NCI-H2029 treated with DMSO at 0.1 percent for 48 hours (cell line): Measurements from ENCODE around the gene IRF4.

Experiments used
- DNase-seq: peaks from one replicate; lab custom pipeline; 2025; lab: John Stamatoyannopoulos, UW

IRF4 gene

DNA sequence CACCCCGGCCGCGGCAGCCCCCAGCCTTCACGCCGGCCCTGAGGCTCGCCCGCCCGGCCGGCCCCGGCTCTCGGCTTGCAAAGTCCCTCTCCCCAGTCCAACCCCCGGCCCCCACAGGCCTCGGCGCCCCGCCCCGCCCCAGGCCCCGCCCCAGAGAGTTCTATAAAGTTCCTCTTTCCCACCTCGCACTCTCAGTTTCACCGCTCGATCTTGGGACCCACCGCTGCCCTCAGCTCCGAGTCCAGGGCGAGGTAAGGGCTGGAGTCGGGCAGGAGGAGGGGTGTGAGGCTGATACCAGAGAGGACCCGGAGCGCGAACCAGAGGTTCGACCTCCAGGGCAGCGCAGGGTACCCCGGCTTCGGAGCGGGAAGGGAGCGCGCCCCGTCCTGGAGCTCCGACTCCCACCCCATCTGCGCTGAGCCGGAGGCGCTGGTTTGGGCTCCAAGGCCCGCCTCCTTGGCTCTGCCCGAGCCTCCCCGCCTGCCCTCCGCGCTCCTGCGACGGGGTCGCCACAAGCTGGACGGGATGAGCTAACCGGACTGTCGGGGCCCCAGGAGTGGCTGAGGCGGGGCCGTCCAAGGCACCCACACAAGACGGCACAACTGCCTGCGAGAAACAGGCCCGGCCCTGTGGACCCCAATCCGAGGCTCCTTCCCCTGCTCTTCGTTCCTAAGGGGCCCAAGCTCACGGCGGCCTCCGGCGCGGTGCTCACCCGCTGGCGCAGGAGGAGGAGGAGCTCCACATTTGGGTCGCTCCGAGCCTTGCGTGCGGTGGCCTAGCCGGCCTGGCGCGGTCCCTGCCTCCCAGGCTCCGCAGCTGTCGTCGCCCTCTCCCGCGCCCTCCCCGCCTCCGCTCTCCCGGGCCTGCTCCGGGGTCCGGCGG, at the start of gene IRF4:
Gene IRF4 (plus strand): TSS at position 194 of the 882 bp plus-strand sequence. CDS start 1,401 bp downstream, outside the sequence.
- DNase-seq, result no peak

- DNase-seq, result no peak
Measured at GRCh38 chr6:341914-342831, 49.4 kb upstream of the IRF4 start.

DNA sequence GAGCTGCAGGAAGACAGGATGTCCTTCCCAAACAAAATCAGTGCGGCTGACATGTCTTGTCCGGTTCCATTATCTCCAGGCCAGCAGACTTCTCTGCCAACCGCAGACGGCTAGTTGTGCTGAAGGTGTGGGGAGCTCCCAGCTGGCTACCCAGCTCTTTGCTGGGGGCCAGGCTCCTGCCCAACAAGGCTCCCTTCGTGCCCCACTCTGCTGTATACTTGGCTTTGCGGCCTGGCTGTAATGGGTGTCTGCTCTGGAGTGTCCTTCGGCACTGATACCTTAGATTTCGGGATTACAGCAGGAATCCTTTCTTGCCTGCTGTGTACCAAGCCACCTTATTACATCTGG, 48.7 kb upstream of the IRF4 start:
- no peak for DNase-seq

GRCh38 chr6:343226-343935, 48.2 kb upstream of the IRF4 start:
- DNase-seq, result no peak

DNA sequence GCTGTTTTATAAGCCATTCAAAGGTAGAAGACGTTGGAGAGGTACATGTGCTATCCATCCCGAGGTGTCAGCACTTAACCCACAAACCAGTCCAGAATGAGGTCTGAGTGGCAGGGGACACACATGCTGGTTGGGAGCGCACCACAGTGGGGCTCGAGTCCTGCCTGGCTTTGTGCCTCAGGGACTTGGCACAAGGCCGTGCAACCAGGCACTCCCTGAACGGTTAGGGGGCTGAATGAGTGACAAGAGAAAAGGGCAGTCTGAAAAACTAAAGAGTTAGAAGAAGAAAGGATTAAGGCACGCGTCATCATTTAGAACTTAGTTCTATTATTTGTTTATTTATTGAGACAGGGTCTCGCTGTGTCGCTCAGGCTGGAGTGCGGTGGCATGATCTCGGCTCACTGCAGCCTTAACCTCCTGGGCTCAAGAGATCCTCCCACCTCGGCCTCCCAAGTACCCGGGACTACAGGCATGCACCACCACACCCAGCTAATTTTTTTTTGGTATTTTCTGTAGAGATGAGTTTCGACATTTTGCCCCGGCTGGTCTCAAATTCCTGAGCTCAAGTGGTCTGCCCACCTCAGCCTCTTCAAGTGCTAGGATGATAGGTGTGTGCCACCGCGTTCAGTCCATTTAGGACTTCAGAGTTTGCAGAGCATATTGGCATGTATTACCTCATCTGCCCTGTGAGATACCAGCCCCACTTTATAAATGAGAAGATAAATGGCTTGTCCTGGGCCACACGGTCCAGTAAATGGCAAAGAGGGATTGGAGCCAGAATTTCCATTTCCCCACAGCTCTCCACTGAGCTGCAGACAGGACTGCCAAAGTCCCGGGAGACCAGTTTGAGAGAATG, 47.4 kb upstream of the IRF4 start:
- DNase-seq, result no peak

GRCh38 chr6:344816-345340, 46.7 kb upstream of the IRF4 start:
- DNase-seq, result no peak

DNA sequence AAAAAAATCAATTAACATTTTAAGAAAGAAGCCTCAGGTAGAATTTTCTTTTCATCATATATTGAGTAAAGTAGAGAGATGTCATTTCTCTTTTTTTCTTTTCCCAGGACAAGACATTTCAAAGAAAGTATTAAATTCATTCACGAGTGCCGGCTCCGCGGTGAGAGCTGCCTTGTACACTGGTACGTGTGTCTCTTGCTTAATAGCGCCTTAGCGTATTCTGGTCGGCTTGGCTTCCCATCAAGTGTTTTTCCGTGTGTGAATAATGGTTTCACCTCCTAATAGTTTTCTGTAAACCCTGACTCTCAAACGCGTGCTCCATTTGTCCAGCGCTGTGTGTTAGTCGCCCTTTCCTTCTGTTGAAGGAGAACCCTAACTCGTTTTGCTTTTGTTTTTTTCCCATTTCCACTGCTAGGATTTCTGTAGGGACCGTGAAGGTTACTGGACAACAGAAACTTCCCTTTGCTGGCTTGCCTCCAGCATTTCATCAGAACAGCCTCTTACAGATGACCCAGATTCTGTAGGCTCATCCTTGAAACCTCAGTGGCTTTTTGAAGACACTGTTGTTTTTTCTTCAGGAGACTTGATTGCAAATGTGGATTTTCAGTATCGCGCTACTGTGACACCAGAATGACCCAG, 45.7 kb upstream of the IRF4 start:
- DNase-seq, result no peak

DNA sequence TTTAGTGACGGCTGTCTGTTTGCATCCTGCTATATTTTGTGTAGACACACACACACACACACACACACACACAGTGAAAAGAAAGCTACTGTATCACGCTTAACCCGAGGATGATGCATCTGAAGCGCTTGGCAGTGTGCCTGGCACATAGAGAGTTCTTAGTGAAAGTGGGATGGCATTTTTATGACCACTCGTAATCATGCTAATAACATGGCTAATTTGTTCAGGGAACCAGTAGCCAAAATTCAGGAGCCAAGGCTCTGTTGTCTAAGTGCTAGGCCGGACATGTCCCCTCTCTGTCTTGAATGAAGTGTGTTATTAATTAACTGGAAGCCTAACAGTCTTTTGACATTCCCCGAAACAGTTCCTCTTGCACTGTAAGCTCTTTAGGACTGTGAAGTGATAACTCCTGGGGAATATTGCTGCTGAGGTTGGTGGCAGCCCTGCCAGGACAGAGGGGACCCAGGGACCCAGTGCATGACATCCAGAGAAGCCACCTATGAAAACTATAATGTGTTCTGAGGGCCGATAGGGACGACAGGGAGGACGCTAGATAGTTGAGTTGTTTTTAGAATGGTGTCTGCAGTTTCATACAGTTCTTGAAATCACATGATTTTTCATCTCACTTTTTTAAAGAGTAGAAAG, 45.0 kb upstream of the IRF4 start:
- no peak for DNase-seq

- no peak for DNase-seq
Measured at GRCh38 chr6:347232-347631, 44.3 kb upstream of the IRF4 start.

GRCh38 chr6:347951-348859, 43.3 kb upstream of the IRF4 start:
- no peak for DNase-seq

DNA sequence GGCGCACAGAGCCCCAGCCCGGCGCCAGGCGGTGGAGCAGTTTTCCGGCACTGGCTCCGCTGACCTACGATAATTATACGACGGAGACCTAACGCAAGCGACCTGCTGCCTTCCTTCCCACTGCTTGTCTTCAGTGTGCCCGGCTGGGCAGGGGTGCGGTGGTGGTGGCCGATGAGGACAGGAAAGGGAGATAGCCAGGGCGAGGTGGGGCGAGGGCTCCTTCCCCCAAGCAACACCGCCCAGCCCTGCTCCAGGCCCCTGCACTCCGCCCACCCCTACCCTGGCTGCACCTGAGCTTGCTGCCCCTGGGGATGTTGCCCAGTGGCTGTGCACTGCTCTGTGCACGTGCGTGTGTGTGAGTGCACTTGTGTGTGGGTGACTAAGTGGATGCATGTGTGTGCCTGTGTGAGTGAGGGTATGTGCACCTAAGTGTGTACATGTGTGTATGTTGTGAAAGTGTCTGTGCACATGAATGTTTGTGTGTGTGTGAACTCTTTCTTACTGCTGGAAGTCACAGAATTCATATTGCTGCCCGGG, 42.6 kb upstream of the IRF4 start:
- DNase-seq, result no peak

DNA sequence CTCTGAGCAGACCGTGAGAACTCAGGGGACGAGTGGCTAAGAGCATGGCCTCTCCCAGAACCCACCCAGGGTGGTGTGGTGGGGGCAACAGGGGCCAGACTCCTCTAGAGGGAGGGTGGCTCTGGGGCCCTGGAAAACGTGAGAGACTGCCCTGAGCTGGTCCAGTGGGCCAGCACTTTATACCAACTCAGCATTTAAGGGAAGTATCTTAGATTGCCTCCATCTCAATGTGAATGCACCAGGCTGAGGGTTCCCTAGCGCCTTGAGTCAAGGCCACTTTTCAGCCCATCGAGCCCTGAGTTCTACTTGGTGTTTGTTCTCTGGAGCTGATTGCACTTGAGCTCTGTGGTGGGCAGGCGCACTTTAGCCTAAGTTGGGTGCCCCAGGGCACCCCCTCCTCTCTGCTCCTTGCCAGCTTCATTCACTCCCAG, 42.0 kb upstream of the IRF4 start:
- DNase-seq, result no peak

DNA sequence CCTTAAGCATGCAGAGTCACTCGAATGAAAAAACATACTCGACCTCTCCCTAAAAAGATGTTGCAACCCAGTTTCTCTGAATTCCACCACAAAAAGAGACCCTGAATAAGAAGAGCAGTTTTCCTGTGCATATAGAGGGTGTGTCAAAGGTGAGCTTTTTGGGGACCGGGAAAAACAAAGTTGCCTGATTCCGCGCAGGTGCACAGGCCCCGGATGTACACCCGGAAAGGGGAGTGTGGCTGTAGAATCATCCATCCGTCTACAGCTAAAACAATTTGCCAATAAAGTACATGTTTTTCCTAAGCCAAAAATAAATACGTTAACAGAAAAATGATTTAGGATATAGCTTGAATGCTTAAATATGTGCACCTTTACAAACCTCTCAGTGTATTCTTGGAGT, 41.2 kb upstream of the IRF4 start:
- no peak for DNase-seq

- no peak for DNase-seq
Measured at GRCh38 chr6:351011-351866, 40.3 kb upstream of the IRF4 start.

- no peak for DNase-seq
Measured at GRCh38 chr6:351867-352289, 39.7 kb upstream of the IRF4 start.

- no peak for DNase-seq
Measured at GRCh38 chr6:352474-352873, 39.1 kb upstream of the IRF4 start.

- DNase-seq, result no peak
Measured at GRCh38 chr6:352896-353470, 38.6 kb upstream of the IRF4 start.
